Spleen (tissue), 7 donors: ENCODE data around the gene NFATC2.
A peak's percentile ranks its signal among the peaks of the same experiment; 100 is the strongest.

ENCODE experiments used
- POLR2A ChIP-seq, 3 donors: fragments of 450-650 bp; IDR thresholded peaks; one replicate each; pipeline ENCODE4 v1.5.1; 2017; ENCODE audit warnings: antibody characterized with exemption in 3 of 3, mild to moderate bottlenecking in 1 of 3
- POLR2AphosphoS5 ChIP-seq, 3 donors: sonication (generic); formaldehyde crosslinking; IDR thresholded peaks; one replicate each; pipeline ENCODE4 v1.5.1; 2017; ENCODE audit warnings: antibody characterized with exemption in 3 of 3
- TF ChIP-seq, protein P1 (sequence below), 11 experiments: fragments of 200-600 bp in 7 of 11; fragments of 450-650 bp in 4 of 11; sonication (generic) in 4 of 11; IDR thresholded peaks in 8 of 11; conservative IDR thresholded peaks in 3 of 11; 1 replicate in 7 of 11; 2 replicates in 4 of 11; pipeline versions ENCODE4 v1.4.0 to v1.8.0; 2016 to 2021; ENCODE audit warnings: antibody characterized with exemption in 11 of 11, inconsistent platforms in 4 of 11, mild to moderate bottlenecking in 1 of 11
- donor health status: DM: no; HTN: no; CAD: no; lungs with moderate emphysema.
- donor health status: DM: no; HTN: no; CAD: no.
- donor health status: DM: no; HTN: no; CAD: no.

- TF ChIP-seq, protein P1, sequence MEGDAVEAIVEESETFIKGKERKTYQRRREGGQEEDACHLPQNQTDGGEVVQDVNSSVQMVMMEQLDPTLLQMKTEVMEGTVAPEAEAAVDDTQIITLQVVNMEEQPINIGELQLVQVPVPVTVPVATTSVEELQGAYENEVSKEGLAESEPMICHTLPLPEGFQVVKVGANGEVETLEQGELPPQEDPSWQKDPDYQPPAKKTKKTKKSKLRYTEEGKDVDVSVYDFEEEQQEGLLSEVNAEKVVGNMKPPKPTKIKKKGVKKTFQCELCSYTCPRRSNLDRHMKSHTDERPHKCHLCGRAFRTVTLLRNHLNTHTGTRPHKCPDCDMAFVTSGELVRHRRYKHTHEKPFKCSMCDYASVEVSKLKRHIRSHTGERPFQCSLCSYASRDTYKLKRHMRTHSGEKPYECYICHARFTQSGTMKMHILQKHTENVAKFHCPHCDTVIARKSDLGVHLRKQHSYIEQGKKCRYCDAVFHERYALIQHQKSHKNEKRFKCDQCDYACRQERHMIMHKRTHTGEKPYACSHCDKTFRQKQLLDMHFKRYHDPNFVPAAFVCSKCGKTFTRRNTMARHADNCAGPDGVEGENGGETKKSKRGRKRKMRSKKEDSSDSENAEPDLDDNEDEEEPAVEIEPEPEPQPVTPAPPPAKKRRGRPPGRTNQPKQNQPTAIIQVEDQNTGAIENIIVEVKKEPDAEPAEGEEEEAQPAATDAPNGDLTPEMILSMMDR (IDR thresholded peaks at IDR 0.05 in 8 of 11, conservative IDR thresholded peaks at IDR 0.05 in 3 of 11) = no peak
- TF ChIP-seq POLR2A (IDR thresholded peaks at IDR 0.05) (no peak), POLR2AphosphoS5 (IDR thresholded peaks at IDR 0.05) (peak in 1 of 3 donors; percentile 19)
Observed at GRCh38 chr20:51480507-51481270, 61.8 kb downstream of the NFATC2 start.
